Osteoblast (primary cell): ENCODE results near the gene FAM53A. TPM values are rescaled to one million over a fixed set of nuclear protein-coding genes. Genes with fewer than 3 reads are reported as not detected.

Source experiments
- DNase-seq: peaks from one replicate; pipeline ENCODE4 v3.0.0; 2011; ENCODE audit warnings: low spot score, mixed read lengths; ENCODE audit not compliant: insufficient read length; ENCODE audit errors: missing footprints
- H2AFZ ChIP-seq: 2 replicates; pipeline ENCODE4 v1.6.0; 2011; ENCODE audit warnings: mild to moderate bottlenecking, low read length
- H3K27ac ChIP-seq: 2 replicates; pipeline ENCODE4 v1.5.1; 2011; ENCODE audit warnings: mild to moderate bottlenecking, low read depth, low read length, moderate library complexity
- H3K27me3 ChIP-seq: 2 replicates; pipeline ENCODE4 v1.6.0; 2012; ENCODE audit warnings: mild to moderate bottlenecking, control low read depth, inconsistent platforms, low read length, moderate library complexity; ENCODE audit not compliant: insufficient read depth
- H3K36me3 ChIP-seq: 2 replicates; pipeline ENCODE4 v1.5.1; 2011; ENCODE audit warnings: mild to moderate bottlenecking, low read length, control low read depth, moderate library complexity; ENCODE audit not compliant: insufficient read depth
- H3K4me1 ChIP-seq: 2 replicates; pipeline ENCODE4 v1.5.1; 2011; ENCODE audit warnings: mild to moderate bottlenecking, low read length, control low read depth, moderate library complexity; ENCODE audit not compliant: insufficient read depth
- H3K4me2 ChIP-seq: 2 replicates; pipeline ENCODE4 v1.6.0; 2011; ENCODE audit warnings: mild to moderate bottlenecking, low read length; ENCODE audit not compliant: insufficient read depth
- H3K4me3 ChIP-seq: fragments of 200-600 bp; sonication (generic); 3 replicates; pipeline ENCODE4 v1.5.1; 2012; ENCODE audit warnings: mild to moderate bottlenecking, low read length, inconsistent platforms; ENCODE audit not compliant: insufficient read depth
- H3K79me2 ChIP-seq: 2 replicates; pipeline ENCODE4 v1.6.0; 2012; ENCODE audit warnings: mild to moderate bottlenecking, low read length, control low read depth, inconsistent platforms; ENCODE audit not compliant: insufficient read depth
- H3K9me3 ChIP-seq: 2 replicates; pipeline ENCODE4 v1.5.1; 2011; ENCODE audit warnings: low read depth, low read length, control low read depth
- H4K20me1 ChIP-seq: 2 replicates; pipeline ENCODE4 v1.6.0; 2012; ENCODE audit warnings: mild to moderate bottlenecking, low read length, control low read depth; ENCODE audit not compliant: insufficient read depth
- CTCF ChIP-seq: IDR thresholded peaks from 2 replicates; pipeline ENCODE4 v1.5.1; 2011; ENCODE audit warnings: mild to moderate bottlenecking, low read depth, low read length, moderate library complexity; ENCODE audit errors: extremely low read depth
- total RNA-seq: library from RNA; depleted of rRNA; stranded (reverse); fragments of >200 nt; gene quantifications from 2 replicates; pipeline ENCODE4 v1.2.3, GENCODE V29; 2012

Gene FAM53A
- total RNA-seq, 1 donor = 4.3 TPM

- Histone ChIP-seq H3K4me2 (no peak overlapping the region), H3K4me1 (no peaks in the 10 kb centered on the region), H4K20me1 (no peaks in the 10 kb centered on the region), H3K27me3 (no peaks in the 10 kb centered on the region), H3K79me2 (no peaks in the 10 kb centered on the region), H3K4me3 (no peak overlapping the region), H3K36me3 (no peaks in the 10 kb centered on the region), H3K27ac (no peak overlapping the region), H2AFZ (no peak overlapping the region), H3K9me3 (no peaks in the 10 kb centered on the region)
- TF ChIP-seq CTCF = no peak
- no peak for DNase-seq
Observed at GRCh38 chr4:1651609-1652008, 32.5 kb downstream of the FAM53A start.

- Histone ChIP-seq H3K36me3 (no peaks in the 10 kb centered on the region), H3K27me3 (no peaks in the 10 kb centered on the region), H3K4me3 (no peak overlapping the region), H2AFZ (no peak overlapping the region), H4K20me1 (no peaks in the 10 kb centered on the region), H3K9me3 (no peaks in the 10 kb centered on the region), H3K79me2 (no peaks in the 10 kb centered on the region), H3K4me2 (no peak overlapping the region), H3K27ac (no peak overlapping the region), H3K4me1 (peaks cover 8% of the 10 kb centered on the region)
- DNase-seq = no peak
- TF ChIP-seq CTCF = no peak
Observed at GRCh38 chr4:1648962-1649361, 35.2 kb downstream of the FAM53A start.

- no peak overlapping the region for H3K4me3 ChIP-seq
- no peak for DNase-seq
- no peaks in the 10 kb centered on the region for H3K36me3 ChIP-seq
- H3K4me2 ChIP-seq = no peak overlapping the region
- peaks cover 8% of the 10 kb centered on the region for H3K4me1 ChIP-seq
- no peak overlapping the region for H2AFZ ChIP-seq
- no peaks in the 10 kb centered on the region for H3K27me3 ChIP-seq
- H3K79me2 ChIP-seq = no peaks in the 10 kb centered on the region
- TF ChIP-seq CTCF = no peak
- no peaks in the 10 kb centered on the region for H4K20me1 ChIP-seq
- no peak overlapping the region for H3K27ac ChIP-seq
- no peaks in the 10 kb centered on the region for H3K9me3 ChIP-seq
Observed at GRCh38 chr4:1647432-1647831, 36.7 kb downstream of the FAM53A start.

GRCh38 chr4:1646690-1647089 lies 37.4 kb downstream of the FAM53A start:
- Histone ChIP-seq H4K20me1 (no peaks in the 10 kb centered on the region), H3K27ac (no peak overlapping the region), H3K27me3 (no peaks in the 10 kb centered on the region), H3K4me1 (peaks cover 8% of the 10 kb centered on the region), H3K36me3 (no peaks in the 10 kb centered on the region), H3K4me3 (no peak overlapping the region), H2AFZ (no peak overlapping the region), H3K4me2 (no peak overlapping the region), H3K9me3 (no peaks in the 10 kb centered on the region), H3K79me2 (no peaks in the 10 kb centered on the region)
- no peak for TF ChIP-seq CTCF
- no peak for DNase-seq
